Mucosa of rectum (tissue), 2 donors: ENCODE measurements around the gene TEX2.

ENCODE experiments used
- H3K27ac ChIP-seq, 2 donors: one replicate each; pipeline ENCODE4 v1.7.0; 2013; ENCODE audit warnings: inconsistent platforms in 2 of 2, low read depth in 2 of 2, low read length in 2 of 2
- H3K27me3 ChIP-seq, 2 donors: one replicate each; pipeline ENCODE4 v1.7.0; 2013; ENCODE audit warnings: low read length in 2 of 2; ENCODE audit not compliant: control insufficient read depth in 2 of 2, insufficient read depth in 2 of 2
- H3K36me3 ChIP-seq, 2 donors: one replicate each; pipeline ENCODE4 v1.7.0; 2013; ENCODE audit warnings: low read length in 2 of 2; ENCODE audit not compliant: control insufficient read depth in 2 of 2, insufficient read depth in 2 of 2
- H3K4me1 ChIP-seq, 2 donors: one replicate each; pipeline ENCODE4 v1.7.0; 2013; ENCODE audit warnings: low read length in 2 of 2, mild to moderate bottlenecking in 1 of 2; ENCODE audit not compliant: control insufficient read depth in 2 of 2, insufficient read depth in 2 of 2
- H3K4me3 ChIP-seq, 2 donors: one replicate each; pipeline ENCODE4 v1.7.0; 2013; ENCODE audit warnings: low read length in 2 of 2
- H3K9ac ChIP-seq, 2 donors: one replicate each; pipeline ENCODE4 v1.7.0; 2013; ENCODE audit warnings: low read length in 2 of 2, low read depth in 1 of 2, mild to moderate bottlenecking in 1 of 2
- H3K9me3 ChIP-seq, 2 donors: one replicate each; pipeline ENCODE4 v1.7.0; 2013; ENCODE audit warnings: low read length in 2 of 2; ENCODE audit not compliant: control insufficient read depth in 2 of 2
- donor health status: healthy.
- donor health status: Normal muscosa, but diverticular disease.

Gene TEX2

DNA sequence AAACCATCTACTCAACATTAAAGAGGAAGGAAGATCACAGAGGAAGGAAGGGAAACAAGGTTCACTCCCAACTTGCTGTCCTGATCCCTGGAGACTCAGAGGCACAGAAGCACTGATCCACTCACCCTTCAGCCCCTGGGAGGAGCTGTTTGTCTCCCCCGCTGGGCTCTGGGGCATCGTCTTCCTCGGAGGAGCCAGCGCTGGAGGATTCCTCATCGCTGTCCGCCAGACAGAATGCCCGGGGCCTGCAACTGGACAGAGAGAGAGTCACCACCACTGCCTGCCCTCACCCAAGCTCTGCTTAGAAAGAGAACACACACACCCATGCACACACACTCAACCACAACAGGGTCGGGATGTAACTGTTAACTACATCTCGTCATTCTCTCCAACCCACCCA is 108.3 kb downstream of the TEX2 start:
- no peaks in the 10 kb centered on the region for H3K9me3 ChIP-seq
- no peak overlapping the region for H3K9ac ChIP-seq
- no peak overlapping the region for H3K4me3 ChIP-seq
- peaks cover 14% of the 10 kb centered on the region in 2 donors for H3K36me3 ChIP-seq
- no peak overlapping the region for H3K27ac ChIP-seq
- H3K27me3 ChIP-seq = no peaks in the 10 kb centered on the region
- H3K4me1 ChIP-seq = peaks cover 0 to 16% of the 10 kb centered on the region in 2 donors

GRCh38 chr17:64154313-64154695 is 108.8 kb downstream of the TEX2 start:
- Histone ChIP-seq H3K9ac (no peak overlapping the region), H3K9me3 (no peaks in the 10 kb centered on the region), H3K4me1 (peaks cover 0 to 16% of the 10 kb centered on the region in 2 donors), H3K27me3 (no peaks in the 10 kb centered on the region), H3K4me3 (no peak overlapping the region), H3K27ac (no peak overlapping the region), H3K36me3 (peaks cover 12 to 14% of the 10 kb centered on the region in 2 donors)

GRCh38 chr17:64153565-64154312 is 109.3 kb downstream of the TEX2 start:
- peaks cover 0 to 16% of the 10 kb centered on the region in 2 donors for H3K4me1 ChIP-seq
- H3K27ac ChIP-seq = no peak overlapping the region
- no peak overlapping the region for H3K4me3 ChIP-seq
- no peaks in the 10 kb centered on the region for H3K9me3 ChIP-seq
- no peak overlapping the region for H3K9ac ChIP-seq
- H3K27me3 ChIP-seq = no peaks in the 10 kb centered on the region
- H3K36me3 ChIP-seq = peaks cover 12 to 14% of the 10 kb centered on the region in 2 donors

- Histone ChIP-seq H3K36me3 (peaks cover 12 to 14% of the 10 kb centered on the region in 2 donors), H3K4me3 (no peak overlapping the region), H3K27ac (no peak overlapping the region), H3K9me3 (no peaks in the 10 kb centered on the region), H3K27me3 (no peaks in the 10 kb centered on the region), H3K4me1 (peaks cover 0 to 16% of the 10 kb centered on the region in 2 donors), H3K9ac (no peak overlapping the region)
Measured at GRCh38 chr17:64152428-64153125, 110.5 kb downstream of the TEX2 start.

GRCh38 chr17:64151016-64151368 is 112.1 kb downstream of the TEX2 start:
- Histone ChIP-seq H3K36me3 (peaks cover 12 to 14% of the 10 kb centered on the region in 2 donors), H3K9me3 (no peaks in the 10 kb centered on the region), H3K27me3 (no peaks in the 10 kb centered on the region), H3K9ac (no peak overlapping the region), H3K4me3 (no peak overlapping the region), H3K4me1 (peaks cover 4 to 23% of the 10 kb centered on the region in 2 donors), H3K27ac (peak overlapping the region in 1 of 2 donors; percentile 27)

- Histone ChIP-seq H3K27me3 (no peaks in the 10 kb centered on the region), H3K4me1 (peaks cover 4 to 19% of the 10 kb centered on the region in 2 donors), H3K9me3 (no peaks in the 10 kb centered on the region), H3K4me3 (no peak overlapping the region), H3K36me3 (peaks cover 12 to 14% of the 10 kb centered on the region in 2 donors), H3K27ac (peak overlapping the region; percentile 27 to 35), H3K9ac (no peak overlapping the region)
Measured at GRCh38 chr17:64150237-64151015, 112.6 kb downstream of the TEX2 start.

DNA sequence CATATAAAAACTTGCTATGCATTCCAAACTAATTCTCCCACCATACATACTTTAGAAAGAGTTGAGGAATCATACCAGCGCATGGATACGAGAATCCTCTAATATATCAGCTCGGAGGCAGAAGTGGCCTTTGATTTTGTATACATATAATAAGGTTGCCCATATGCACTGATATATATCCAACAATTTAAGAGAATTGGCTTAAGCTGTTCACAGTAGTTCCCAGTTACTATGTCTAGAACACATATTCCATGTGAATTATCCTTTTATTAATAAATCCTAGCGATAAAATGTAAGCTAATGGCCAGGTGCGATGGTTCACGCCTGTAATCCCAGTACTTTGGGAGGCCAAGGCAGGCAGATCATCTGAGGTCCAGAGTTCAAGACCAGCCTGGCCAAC is 113.9 kb downstream of the TEX2 start:
- no peak overlapping the region for H3K9ac ChIP-seq
- no peak overlapping the region for H3K27ac ChIP-seq
- H3K27me3 ChIP-seq = no peaks in the 10 kb centered on the region
- peaks cover 6 to 21% of the 10 kb centered on the region in 2 donors for H3K4me1 ChIP-seq
- no peaks in the 10 kb centered on the region for H3K9me3 ChIP-seq
- H3K36me3 ChIP-seq = peaks cover 8 to 14% of the 10 kb centered on the region in 2 donors
- no peak overlapping the region for H3K4me3 ChIP-seq

GRCh38 chr17:64148699-64149098 is 114.4 kb downstream of the TEX2 start:
- H3K27me3 ChIP-seq = no peaks in the 10 kb centered on the region
- no peaks in the 10 kb centered on the region for H3K9me3 ChIP-seq
- H3K9ac ChIP-seq = no peak overlapping the region
- H3K4me3 ChIP-seq = no peak overlapping the region
- H3K36me3 ChIP-seq = peaks cover 8 to 12% of the 10 kb centered on the region in 2 donors
- H3K4me1 ChIP-seq = peaks cover 6 to 21% of the 10 kb centered on the region in 2 donors
- H3K27ac ChIP-seq = no peak overlapping the region

GRCh38 chr17:64148017-64148631 is 114.9 kb downstream of the TEX2 start:
- Histone ChIP-seq H3K9me3 (no peaks in the 10 kb centered on the region), H3K27me3 (no peaks in the 10 kb centered on the region), H3K4me3 (no peak overlapping the region), H3K4me1 (peaks cover 6 to 21% of the 10 kb centered on the region in 2 donors), H3K27ac (peak overlapping the region in 1 of 2 donors; percentile 35), H3K9ac (no peak overlapping the region), H3K36me3 (peaks cover 6 to 8% of the 10 kb centered on the region in 2 donors)
